Adrenal gland (tissue), 12 donors: ENCODE results near the gene LLGL2. TPM values are rescaled to one million over a fixed set of nuclear protein-coding genes. Genes with fewer than 3 reads are reported as not detected.
A peak's percentile ranks its signal among the peaks of the same experiment; 100 is the strongest.

ENCODE experiments used
- DNase-seq, 7 donors: peaks; one replicate each; pipeline ENCODE4 v3.0.0-alpha.2; 2019 to 2020
- H3K27ac ChIP-seq, 5 donors: fragments of 200-600 bp; sonication (generic) in 4 of 5; 1 replicate in 3 of 5; 2 replicates in 2 of 5; pipeline versions ENCODE4 v1.5.1 to v1.8.0; 2016 to 2020; ENCODE audit warnings: mild to moderate bottlenecking in 1 of 5
- H3K27me3 ChIP-seq: fragments of 200-600 bp; 2 replicates; pipeline ENCODE4 v1.8.0; 2021
- H3K36me3 ChIP-seq, 2 donors: fragments of 200-600 bp; replicated peaks in 1 of 2; 1 replicate in 1 of 2; 2 replicates in 1 of 2; pipeline versions ENCODE4 v1.5.1 to v1.8.0; 2018 to 2022
- H3K4me1 ChIP-seq, 2 donors: fragments of 200-600 bp; replicated peaks in 1 of 2; 1 replicate in 1 of 2; 2 replicates in 1 of 2; pipeline versions ENCODE4 v1.5.1 to v1.8.0; 2018 to 2021
- H3K4me3 ChIP-seq, 4 donors: fragments of 200-600 bp; sonication (generic) in 3 of 4; one replicate each; pipeline ENCODE4 v1.5.1; 2016 to 2018
- H3K9me3 ChIP-seq, 3 donors: fragments of 200-600 bp; sonication (generic) in 1 of 3; replicated peaks in 1 of 3; 1 replicate in 2 of 3; 2 replicates in 1 of 3; pipeline versions ENCODE4 v1.5.1 to v1.8.0; 2016 to 2021
- POLR2A ChIP-seq, 2 donors: fragments of 450-650 bp; IDR thresholded peaks; one replicate each; pipeline ENCODE4 v1.6.1; 2017; ENCODE audit warnings: antibody characterized with exemption in 2 of 2, mild to moderate bottlenecking in 2 of 2, moderate library complexity in 1 of 2
- WGBS, 4 donors: extraction: QIAGEN DNeasy Blood & Tissue Kit in 2 of 4; methylation state at CpG; one replicate each; pipeline versions ENCODE4 v1.1.5 to v1.1.7; 2013 to 2017; 5-methylcytosine and 5-hydroxymethylcytosine counted together
- intact Hi-C, 2 donors: fragments of 100-400 bp; cut with DNase I; formaldehyde crosslinking; loops; one replicate each; pipeline versions ENCODE4 v1.14.1 to v1.15.0; 2022 to 2023
- polyA plus RNA-seq, 3 donors: library from polyadenylated mRNA; stranded (reverse); fragments of 200-250 nt in 2 of 3; fragments of 350-450 nt in 1 of 3; fragmentation: Illumina TruSeq in 1 of 3; extraction: RNeasy Lipid Tissue Mini Kit (QIAGEN cat#74804) in 1 of 3; gene quantifications; one replicate each; pipeline ENCODE4 v1.2.3, GENCODE V29; 2013 to 2014
- total RNA-seq, 9 donors: library from RNA; depleted of rRNA in 4 of 9; stranded (reverse); fragments of >200 nt in 4 of 9; fragments of 120-200 nt in 1 of 9; fragmentation: NEBNext Ultra II Directional in 1 of 9; extraction: Animal tissue kit (Norgen Biotek cat#: 25700) in 1 of 9; gene quantifications; one replicate each; pipeline versions ENCODE4 v1.1.0 to v1.2.4, GENCODE V29; 2013 to 2023
- TF ChIP-seq, protein P1 (sequence below), 6 experiments: fragments of 450-650 bp in 4 of 6; fragments of 200-600 bp in 2 of 6; sonication (generic) in 1 of 6; IDR thresholded peaks; 1 replicate in 5 of 6; 2 replicates in 1 of 6; pipeline versions ENCODE4 v1.5.1 to v1.8.0; 2016 to 2021; ENCODE audit warnings: antibody characterized with exemption in 6 of 6, mild to moderate bottlenecking in 2 of 6, moderate library complexity in 1 of 6
- donor health status: healthy with polysubstance abuse.
- donor health status: Bipolar disorder and iron deficiency.
- donor health status: DM: yes; HTN: yes; CAD: no.
- donor health status: DM: no; HTN: no; CAD: no.
- donor health status: DM: no; HTN: no; CAD: no.
- donor health status: DM: yes; HTN: yes; CAD: no.

LLGL2 gene
- total and polyA plus RNA-seq, 12 donors, result 1.2 to 90.3 (median 23.8) TPM

- TF ChIP-seq, protein P1, sequence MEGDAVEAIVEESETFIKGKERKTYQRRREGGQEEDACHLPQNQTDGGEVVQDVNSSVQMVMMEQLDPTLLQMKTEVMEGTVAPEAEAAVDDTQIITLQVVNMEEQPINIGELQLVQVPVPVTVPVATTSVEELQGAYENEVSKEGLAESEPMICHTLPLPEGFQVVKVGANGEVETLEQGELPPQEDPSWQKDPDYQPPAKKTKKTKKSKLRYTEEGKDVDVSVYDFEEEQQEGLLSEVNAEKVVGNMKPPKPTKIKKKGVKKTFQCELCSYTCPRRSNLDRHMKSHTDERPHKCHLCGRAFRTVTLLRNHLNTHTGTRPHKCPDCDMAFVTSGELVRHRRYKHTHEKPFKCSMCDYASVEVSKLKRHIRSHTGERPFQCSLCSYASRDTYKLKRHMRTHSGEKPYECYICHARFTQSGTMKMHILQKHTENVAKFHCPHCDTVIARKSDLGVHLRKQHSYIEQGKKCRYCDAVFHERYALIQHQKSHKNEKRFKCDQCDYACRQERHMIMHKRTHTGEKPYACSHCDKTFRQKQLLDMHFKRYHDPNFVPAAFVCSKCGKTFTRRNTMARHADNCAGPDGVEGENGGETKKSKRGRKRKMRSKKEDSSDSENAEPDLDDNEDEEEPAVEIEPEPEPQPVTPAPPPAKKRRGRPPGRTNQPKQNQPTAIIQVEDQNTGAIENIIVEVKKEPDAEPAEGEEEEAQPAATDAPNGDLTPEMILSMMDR (IDR thresholded peaks at IDR 0.05), result no peak
- H3K4me1 ChIP-seq, result no peaks in the 10 kb centered on the region
- H3K36me3 ChIP-seq, result peaks cover 0 to 17% of the 10 kb centered on the region in 2 donors
- H3K27ac ChIP-seq, result no peak overlapping the region
- no peaks in the 10 kb centered on the region for H3K9me3 ChIP-seq
- intact Hi-C loops, result no loop called here
- H3K4me3 ChIP-seq, result no peak overlapping the region
- 89 to 94% (median 91%) methylated on average over 12 to 16 of the region's 16 CpGs for WGBS, 4 donors
- no peak for DNase-seq
- no peaks in the 10 kb centered on the region for H3K27me3 ChIP-seq
These were observed 91.7 kb downstream of the LLGL2 start for GRCh38 chr17:75617218-75617617.

- no peaks in the 10 kb centered on the region for H3K4me1 ChIP-seq
- H3K9me3 ChIP-seq, result no peaks in the 10 kb centered on the region
- peaks cover 0 to 17% of the 10 kb centered on the region in 2 donors for H3K36me3 ChIP-seq
- H3K4me3 ChIP-seq, result no peak overlapping the region
- TF ChIP-seq, protein P1 (IDR thresholded peaks at IDR 0.05), result no peak
- TF ChIP-seq POLR2A (IDR thresholded peaks at IDR 0.05), result no peak
- H3K27ac ChIP-seq, result no peak overlapping the region
- intact Hi-C loops, result no loop called here
- H3K27me3 ChIP-seq, result no peaks in the 10 kb centered on the region
- no peak for DNase-seq
- WGBS, 4 donors, result 82 to 92% (median 90%) methylated on average over 3 to 11 of the region's 11 CpGs
These were observed 92.2 kb downstream of the LLGL2 start for GRCh38 chr17:75617675-75618074.

DNA sequence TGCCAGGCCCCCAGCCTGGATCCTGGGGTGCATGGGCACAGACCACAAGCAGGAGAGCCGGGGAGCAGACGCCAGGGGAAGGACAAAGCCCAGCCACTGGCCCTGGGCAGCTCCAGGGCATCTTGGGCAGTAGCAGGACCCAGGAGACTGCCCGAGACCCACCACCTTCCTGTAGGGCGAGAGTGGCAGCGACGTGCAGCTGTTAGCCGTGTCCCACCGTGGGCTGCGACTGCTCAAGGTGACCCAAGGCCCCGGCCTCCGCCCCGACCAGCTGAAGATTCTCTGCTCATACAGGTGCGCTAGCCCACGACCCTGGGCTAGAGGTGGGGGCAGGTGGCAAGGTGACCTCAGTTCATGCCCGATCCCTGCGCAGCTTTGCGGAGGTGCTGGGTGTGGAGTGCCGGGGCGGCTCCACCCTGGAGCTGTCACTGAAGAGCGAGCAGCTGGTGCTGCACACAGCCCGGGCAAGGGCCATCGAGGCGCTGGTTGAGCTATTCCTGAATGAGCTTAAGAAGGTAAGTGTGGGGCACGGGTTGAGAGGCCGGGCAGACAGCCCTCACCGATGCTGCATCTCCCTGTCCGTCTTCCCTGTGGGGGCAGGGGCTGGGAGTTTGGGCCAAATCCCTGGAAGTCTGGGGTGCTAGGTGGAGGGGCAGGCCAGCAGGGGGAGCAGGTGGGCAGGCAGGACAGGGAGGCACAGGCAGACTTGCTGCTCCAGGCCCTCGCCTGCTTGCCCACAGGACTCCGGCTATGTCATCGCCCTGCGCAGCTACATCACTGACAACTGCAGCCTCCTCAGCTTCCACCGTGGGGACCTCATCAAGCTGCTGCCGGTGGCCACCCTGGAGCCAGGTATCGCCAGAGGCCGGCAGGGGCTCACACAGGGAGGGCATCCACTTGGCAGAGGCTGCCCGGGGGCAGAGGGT, 94.3 kb downstream of the LLGL2 start:
- WGBS, 4 donors, result 77 to 83% (median 80%) methylated on average over 8 to 36 of the region's 36 CpGs
- DNase-seq, result peak in 1 of 7 donors; percentile 33
- Histone ChIP-seq H3K4me1 (no peaks in the 10 kb centered on the region), H3K36me3 (peaks cover 0 to 17% of the 10 kb centered on the region in 2 donors), H3K4me3 (no peak overlapping the region), H3K27ac (no peak overlapping the region), H3K9me3 (no peaks in the 10 kb centered on the region), H3K27me3 (no peaks in the 10 kb centered on the region)
- intact Hi-C loops, result no loop called here
- TF ChIP-seq, protein P1 (IDR thresholded peaks at IDR 0.05), result peak in 3 of 6 experiments; percentile 11 to 24 (median 13)
- no peak for TF ChIP-seq POLR2A (IDR thresholded peaks at IDR 0.05)

DNA sequence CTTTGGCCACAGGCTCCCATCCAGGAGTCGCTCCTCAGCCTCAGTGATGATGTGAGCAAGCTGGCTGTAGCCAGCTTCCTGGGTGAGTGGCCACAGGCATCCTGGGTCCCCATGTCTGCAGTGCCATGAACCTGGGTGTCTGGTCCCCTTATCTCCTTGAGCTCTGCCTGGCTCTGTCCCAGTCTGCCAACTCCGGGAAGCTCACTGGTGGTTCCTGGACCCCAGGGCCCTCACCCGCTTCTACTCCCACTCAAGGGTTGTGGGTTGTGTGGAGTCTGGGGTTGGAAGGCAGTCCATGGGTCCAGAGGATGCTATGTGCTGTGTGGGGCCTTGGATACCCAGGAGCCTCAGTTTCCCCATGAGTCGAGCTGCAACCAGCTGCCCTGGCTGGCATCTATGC, 96.0 kb downstream of the LLGL2 start:
- TF ChIP-seq, protein P1 (IDR thresholded peaks at IDR 0.05), result no peak
- no peak for TF ChIP-seq POLR2A (IDR thresholded peaks at IDR 0.05)
- intact Hi-C loops, result no loop called here
- no peaks in the 10 kb centered on the region for H3K4me1 ChIP-seq
- peaks cover 0 to 14% of the 10 kb centered on the region in 2 donors for H3K36me3 ChIP-seq
- 78 to 100% (median 84%) methylated on average over 1 to 4 of the region's 4 CpGs for WGBS, 4 donors
- H3K9me3 ChIP-seq, result no peaks in the 10 kb centered on the region
- H3K4me3 ChIP-seq, result no peak overlapping the region
- no peak for DNase-seq
- H3K27ac ChIP-seq, result no peak overlapping the region
- H3K27me3 ChIP-seq, result no peaks in the 10 kb centered on the region
